DMS53 treated with DMSO at 0.1 percent for 48 hours (cell line): Measurements from ENCODE around the gene PLEKHA7.
"Not testable (repeated sequence)": the region's sequence is repeated elsewhere in the genome, so short reads cannot be mapped to it uniquely, and the experiment has no call there.

ENCODE experiments used
- DNase-seq: peaks from one replicate; lab custom pipeline; 2025; ENCODE audit not compliant: unreplicated experiment; lab: John Stamatoyannopoulos, UW

Gene PLEKHA7

GRCh38 chr11:16911658-16912057 lies 102.6 kb downstream of the PLEKHA7 start:
- DNase-seq, result no peak

GRCh38 chr11:16911186-16911585 lies 103.0 kb downstream of the PLEKHA7 start:
- no peak for DNase-seq

- DNase-seq, result no peak
Measured at GRCh38 chr11:16909359-16910035, 104.7 kb downstream of the PLEKHA7 start.

GRCh38 chr11:16905375-16905774 lies 108.8 kb downstream of the PLEKHA7 start:
- no peak for DNase-seq

GRCh38 chr11:16904761-16905160 lies 109.5 kb downstream of the PLEKHA7 start:
- DNase-seq, result not testable (repeated sequence)

- no peak for DNase-seq
Measured at GRCh38 chr11:16902781-16903378, 111.3 kb downstream of the PLEKHA7 start.

GRCh38 chr11:16902182-16902581 lies 112.0 kb downstream of the PLEKHA7 start:
- DNase-seq, result no peak

- DNase-seq, result no peak
Measured at GRCh38 chr11:16900491-16900890, 113.7 kb downstream of the PLEKHA7 start.

GRCh38 chr11:16899708-16900303 lies 114.4 kb downstream of the PLEKHA7 start:
- DNase-seq, result no peak

- DNase-seq, result no peak
Measured at GRCh38 chr11:16898274-16898985, 115.8 kb downstream of the PLEKHA7 start.

GRCh38 chr11:16897470-16898061 lies 116.6 kb downstream of the PLEKHA7 start:
- DNase-seq, result no peak

- DNase-seq, result no peak
Measured at GRCh38 chr11:16896729-16897469, 117.3 kb downstream of the PLEKHA7 start.

- DNase-seq, result no peak
Measured at GRCh38 chr11:16895306-16895705, 118.9 kb downstream of the PLEKHA7 start.

GRCh38 chr11:16893456-16894066 lies 120.7 kb downstream of the PLEKHA7 start:
- DNase-seq, result peak; percentile 34

- no peak for DNase-seq
Measured at GRCh38 chr11:16891964-16892363, 122.2 kb downstream of the PLEKHA7 start.

- no peak for DNase-seq
Measured at GRCh38 chr11:16891165-16891564, 123.0 kb downstream of the PLEKHA7 start.

- no peak for DNase-seq
Measured at GRCh38 chr11:16890442-16890841, 123.8 kb downstream of the PLEKHA7 start.

- DNase-seq, result no peak
Measured at GRCh38 chr11:16889905-16890304, 124.3 kb downstream of the PLEKHA7 start.

GRCh38 chr11:16889010-16889409 lies 125.2 kb downstream of the PLEKHA7 start:
- DNase-seq, result not testable (repeated sequence)

- DNase-seq, result not testable (repeated sequence)
Measured at GRCh38 chr11:16887887-16888286, 126.3 kb downstream of the PLEKHA7 start.
